Smooth muscle cell (in vitro differentiated cells): Measurements from ENCODE around the gene ZNF22. TPM values are rescaled to one million over a fixed set of nuclear protein-coding genes. Genes with fewer than 3 reads are reported as not detected.
A peak's percentile ranks its signal among the peaks of the same experiment; 100 is the strongest.

ENCODE experiments used
- DNase-seq: peaks from one replicate; lab custom pipeline; 2025; ENCODE audit not compliant: unreplicated experiment; lab: John Stamatoyannopoulos, UW
- H2AFZ ChIP-seq: fragments of 200-600 bp; sonication (generic); 2 replicates; pipeline ENCODE4 v1.6.0; 2016; ENCODE audit warnings: antibody characterized with exemption, low read depth, mild to moderate bottlenecking
- H3F3A ChIP-seq: fragments of 200-600 bp; sonication (generic); 2 replicates; pipeline ENCODE4 v1.6.0; 2017; ENCODE audit warnings: antibody characterized with exemption, low read depth
- H3K27ac ChIP-seq: fragments of 200-600 bp; sonication (generic); 2 replicates; pipeline ENCODE4 v1.5.1; 2016; ENCODE audit warnings: low read depth, mild to moderate bottlenecking
- H3K27me3 ChIP-seq: fragments of 200-600 bp; sonication (generic); 2 replicates; pipeline ENCODE4 v1.6.1; 2016; ENCODE audit warnings: low read depth, mild to moderate bottlenecking
- H3K36me3 ChIP-seq: fragments of 200-600 bp; sonication (generic); 2 replicates; pipeline ENCODE4 v1.5.1; 2016; ENCODE audit warnings: low read depth
- H3K4me1 ChIP-seq: fragments of 200-600 bp; sonication (generic); 2 replicates; pipeline ENCODE4 v1.5.1; 2016; ENCODE audit warnings: low read depth
- H3K4me2 ChIP-seq: fragments of 200-600 bp; sonication (generic); 2 replicates; pipeline ENCODE4 v1.6.0; 2016; ENCODE audit warnings: mild to moderate bottlenecking
- H3K4me3 ChIP-seq: fragments of 200-600 bp; sonication (generic); 2 replicates; pipeline ENCODE4 v1.5.1; 2016; ENCODE audit warnings: mild to moderate bottlenecking
- H3K79me2 ChIP-seq: fragments of 200-600 bp; sonication (generic); 2 replicates; pipeline ENCODE4 v1.6.0; 2016; ENCODE audit warnings: low read depth, mild to moderate bottlenecking
- H3K9ac ChIP-seq: fragments of 200-600 bp; sonication (generic); 2 replicates; pipeline ENCODE4 v1.6.0; 2016; ENCODE audit warnings: low read depth
- H3K9me3 ChIP-seq: fragments of 200-600 bp; sonication (generic); replicated peaks from 2 replicates; pipeline ENCODE4 v1.5.1; 2016; ENCODE audit warnings: low read depth
- H4K20me1 ChIP-seq: fragments of 200-600 bp; sonication (generic); 2 replicates; pipeline ENCODE4 v1.6.0; 2016; ENCODE audit warnings: low read depth
- CTCF ChIP-seq: fragments of 200-600 bp; sonication (generic); IDR thresholded peaks from 2 replicates; pipeline ENCODE4 v1.5.1; 2017; ENCODE audit warnings: borderline replicate concordance, mild to moderate bottlenecking, antibody characterized with exemption; ENCODE audit not compliant: insufficient read depth, poor library complexity, severe bottlenecking
- WGBS: methylation state at CpG from one replicate; pipeline ENCODE4 v1.1.7; 2016; ENCODE audit warnings: low lambda C conversion rate; 5-methylcytosine and 5-hydroxymethylcytosine counted together
- polyA plus RNA-seq: library from polyadenylated mRNA; unstranded; fragments of >200 nt; fragmentation: Nextera tagmentation; extraction: Ambion mirVana; gene quantifications from 2 replicates; pipeline ENCODE4 v1.2.1, GENCODE V29; 2016
- total RNA-seq: library from RNA; depleted of rRNA; stranded (reverse); fragments of >200 nt; gene quantifications from 2 replicates; pipeline ENCODE4 v1.2.3, GENCODE V29; 2014

ZNF22 gene
- total and polyA plus RNA-seq, 2 experiments from 2014 or later, result 30.7 to 38.9 TPM

GRCh38 chr10:44993922-44994751, 6.6 kb upstream of the ZNF22 start:
- Histone ChIP-seq H3F3A (peaks cover 6% of the 10 kb centered on the region), H2AFZ (no peak overlapping the region), H3K27me3 (no peaks in the 10 kb centered on the region), H3K9me3 (no peaks in the 10 kb centered on the region), H3K36me3 (no peaks in the 10 kb centered on the region), H3K4me1 (peaks cover 25% of the 10 kb centered on the region), H4K20me1 (no peaks in the 10 kb centered on the region), H3K79me2 (no peaks in the 10 kb centered on the region), H3K4me2 (peak overlapping the region; percentile 20), H3K27ac (no peak overlapping the region), H3K4me3 (no peak overlapping the region), H3K9ac (no peak overlapping the region)
- no peak for TF ChIP-seq CTCF
- WGBS, result 69% methylated on average over 11 of the region's 11 CpGs
- DNase-seq, result no peak

- 87% methylated on average over 9 of the region's 9 CpGs for WGBS
- H4K20me1 ChIP-seq, result no peaks in the 10 kb centered on the region
- no peak overlapping the region for H3K4me3 ChIP-seq
- H3F3A ChIP-seq, result peaks cover 6% of the 10 kb centered on the region
- H3K27me3 ChIP-seq, result no peaks in the 10 kb centered on the region
- peak overlapping the region; percentile 26 for H3K27ac ChIP-seq
- H3K36me3 ChIP-seq, result no peaks in the 10 kb centered on the region
- no peak overlapping the region for H2AFZ ChIP-seq
- TF ChIP-seq CTCF, result no peak
- peaks cover 24% of the 10 kb centered on the region for H3K4me1 ChIP-seq
- H3K9ac ChIP-seq, result no peak overlapping the region
- no peaks in the 10 kb centered on the region for H3K79me2 ChIP-seq
- H3K9me3 ChIP-seq, result no peaks in the 10 kb centered on the region
- no peak for DNase-seq
- no peak overlapping the region for H3K4me2 ChIP-seq
Observed at GRCh38 chr10:44994752-44995530, 5.8 kb upstream of the ZNF22 start.

GRCh38 chr10:44995581-44995913, 5.2 kb upstream of the ZNF22 start:
- Histone ChIP-seq H4K20me1 (no peaks in the 10 kb centered on the region), H3F3A (peaks cover 6% of the 10 kb centered on the region), H3K36me3 (no peaks in the 10 kb centered on the region), H3K9me3 (no peaks in the 10 kb centered on the region), H2AFZ (no peak overlapping the region), H3K27ac (peak overlapping the region; percentile 26), H3K4me1 (peaks cover 17% of the 10 kb centered on the region), H3K4me3 (no peak overlapping the region), H3K4me2 (no peak overlapping the region), H3K79me2 (no peaks in the 10 kb centered on the region), H3K9ac (no peak overlapping the region), H3K27me3 (no peaks in the 10 kb centered on the region)
- TF ChIP-seq CTCF, result no peak
- 87% methylated on average over 4 of the region's 4 CpGs for WGBS
- no peak for DNase-seq
